A549 (cell line): Measurements from ENCODE around the gene DNM1. TPM values are rescaled to one million over a fixed set of nuclear protein-coding genes. Genes with fewer than 3 reads are reported as not detected.

Experiments used
- CBX8 ChIP-seq: fragments of 200-600 bp; sonication (generic); IDR thresholded peaks from 2 replicates; pipeline ENCODE4 v1.6.1; 2016
- CEBPB ChIP-seq, 2 experiments: fragments of >200 bp in 1 of 2; sonication (Bioruptor Twin) in 1 of 2; formaldehyde crosslinking in 1 of 2; IDR thresholded peaks; 2 replicates each; pipeline ENCODE4 v1.6.1; 2012 to 2016
- CHD2 ChIP-seq: fragments of 150-350 bp; IDR thresholded peaks from 2 replicates; pipeline ENCODE4 v1.6.1; 2014; ENCODE audit warnings: low read length; ENCODE audit not compliant: partially characterized antibody
- CHD4 ChIP-seq: fragments of 200-600 bp; sonication (generic); IDR thresholded peaks from 2 replicates; pipeline ENCODE4 v1.6.1; 2016; ENCODE audit warnings: antibody characterized with exemption, mild to moderate bottlenecking, borderline replicate concordance
- ELK1 ChIP-seq: fragments of 150-350 bp; IDR thresholded peaks from 2 replicates; pipeline ENCODE4 v1.6.1; 2014; ENCODE audit warnings: low read depth, mild to moderate bottlenecking, low read length
- EP300 ChIP-seq, 2 experiments: fragments of >200 bp; sonication (Bioruptor Twin); formaldehyde crosslinking; IDR thresholded peaks; 2 replicates in 1 of 2; 3 replicates in 1 of 2; pipeline ENCODE4 v1.6.1; 2016 to 2017
- FOSB ChIP-seq: fragments of 250-450 bp; sonication (Bioruptor Pico); IDR thresholded peaks from 2 replicates; pipeline ENCODE4 v1.5.0; 2020; ENCODE audit warnings: mild to moderate bottlenecking, moderate library complexity
- FOXS1 ChIP-seq: fragments of 250-450 bp; sonication (Bioruptor Pico); IDR thresholded peaks from 2 replicates; pipeline ENCODE4 v1.5.0; 2020; ENCODE audit warnings: mild to moderate bottlenecking, moderate library complexity
- GATA3 ChIP-seq: IDR thresholded peaks from 2 replicates; pipeline ENCODE4 v1.6.1; 2012; ENCODE audit warnings: borderline replicate concordance
- HDAC2 ChIP-seq: fragments of 200-600 bp; sonication (generic); IDR thresholded peaks from 2 replicates; pipeline ENCODE4 v1.6.1; 2016
- HMGXB4 ChIP-seq: fragments of 250-450 bp; sonication (Bioruptor Pico); IDR thresholded peaks from 2 replicates; pipeline ENCODE4 v1.5.0; 2021; ENCODE audit warnings: mild to moderate bottlenecking, moderate library complexity, borderline replicate concordance
- HOXB13 ChIP-seq: fragments of 250-450 bp; sonication (Bioruptor Pico); IDR thresholded peaks from 2 replicates; pipeline ENCODE4 v1.5.0; 2020; ENCODE audit warnings: low read depth, mild to moderate bottlenecking, moderate library complexity
- MAFK ChIP-seq: fragments of 450-650 bp; IDR thresholded peaks from 2 replicates; pipeline ENCODE4 v1.6.1; 2014; ENCODE audit not compliant: partially characterized antibody
- MYC ChIP-seq: IDR thresholded peaks from 2 replicates; pipeline ENCODE4 v1.6.1; 2012; ENCODE audit warnings: mild to moderate bottlenecking, inconsistent platforms, low read length, improper control_type of control experiment, borderline replicate concordance
- NFE2L2 ChIP-seq: fragments of 150-350 bp; conservative IDR thresholded peaks from 2 replicates; pipeline ENCODE4 v1.6.1; 2014; ENCODE audit warnings: low read length
- PBX3 ChIP-seq: IDR thresholded peaks from 2 replicates; pipeline ENCODE4 v1.6.1; 2012
- PHF8 ChIP-seq: fragments of 200-600 bp; sonication (generic); IDR thresholded peaks from 2 replicates; pipeline ENCODE4 v1.6.1; 2016; ENCODE audit warnings: low read depth, mild to moderate bottlenecking, antibody characterized with exemption, moderate library complexity, borderline replicate concordance
- RAD21 ChIP-seq, 2 experiments: fragments of >200 bp in 1 of 2; sonication (Bioruptor Twin) in 1 of 2; formaldehyde crosslinking in 1 of 2; IDR thresholded peaks in 1 of 2; conservative IDR thresholded peaks in 1 of 2; 2 replicates in 1 of 2; 3 replicates in 1 of 2; pipeline ENCODE4 v1.6.1; 2012 to 2018; ENCODE audit warnings: inconsistent platforms in 1 of 2
- REST ChIP-seq: fragments of 200-600 bp; sonication (generic); IDR thresholded peaks from 2 replicates; pipeline ENCODE4 v1.6.1; 2016; ENCODE audit warnings: antibody characterized with exemption, mild to moderate bottlenecking, moderate library complexity
- RFX5 ChIP-seq: fragments of 450-650 bp; IDR thresholded peaks from 2 replicates; pipeline ENCODE4 v1.7.1; 2014; ENCODE audit warnings: antibody characterized with exemption, mild to moderate bottlenecking, moderate library complexity
- RNF2 ChIP-seq: fragments of 200-600 bp; sonication (generic); IDR thresholded peaks from 2 replicates; pipeline ENCODE4 v1.6.1; 2016; ENCODE audit warnings: low read depth, mild to moderate bottlenecking, antibody characterized with exemption, moderate library complexity, borderline replicate concordance
- SMC3 ChIP-seq: fragments of >200 bp; sonication (Bioruptor Twin); formaldehyde crosslinking; IDR thresholded peaks from 3 replicates; pipeline ENCODE4 v1.6.1; 2018; ENCODE audit warnings: inconsistent platforms
- ZNF302 ChIP-seq: fragments of 250-450 bp; sonication (Bioruptor Pico); IDR thresholded peaks from 2 replicates; pipeline ENCODE4 v1.9.0; 2021; ENCODE audit warnings: inconsistent platforms, mild to moderate bottlenecking, moderate library complexity
- polyA plus RNA-seq, 4 experiments: library from polyadenylated mRNA; depleted of rRNA in 3 of 4; stranded (reverse); fragments of >200 nt; fragmentation: RNase III in 1 of 4; extraction: RNeasy Plus Mini Kit Qiagen cat#74134 plus additional on column Dnase treatment in 1 of 4; gene quantifications; 2 replicates in 3 of 4; 3 replicates in 1 of 4; pipeline ENCODE4 v1.2.3, GENCODE V29; 2011 to 2017
- TF ChIP-seq, protein P1 (sequence below): fragments of >200 bp; sonication (Bioruptor Twin); formaldehyde crosslinking; IDR thresholded peaks from 3 replicates; pipeline ENCODE4 v1.6.1; 2016
- TF ChIP-seq, protein P2 (sequence below): IDR thresholded peaks from 2 replicates; pipeline ENCODE4 v1.6.1; 2012; ENCODE audit warnings: low read depth, borderline replicate concordance
- TF ChIP-seq, protein P3 (sequence below): IDR thresholded peaks from 2 replicates; pipeline ENCODE4 v1.6.1; 2012
- TF ChIP-seq, protein P4 (sequence below): fragments of 250-450 bp; sonication (Bioruptor Pico); IDR thresholded peaks from 2 replicates; pipeline ENCODE4 v1.5.0; 2020; ENCODE audit warnings: low read depth, mild to moderate bottlenecking, moderate library complexity

The DNM1 gene
- polyA plus RNA-seq, 2 of the 4 experiments (the other 2 are of a cell fraction): 60.2 to 139 TPM

DNA sequence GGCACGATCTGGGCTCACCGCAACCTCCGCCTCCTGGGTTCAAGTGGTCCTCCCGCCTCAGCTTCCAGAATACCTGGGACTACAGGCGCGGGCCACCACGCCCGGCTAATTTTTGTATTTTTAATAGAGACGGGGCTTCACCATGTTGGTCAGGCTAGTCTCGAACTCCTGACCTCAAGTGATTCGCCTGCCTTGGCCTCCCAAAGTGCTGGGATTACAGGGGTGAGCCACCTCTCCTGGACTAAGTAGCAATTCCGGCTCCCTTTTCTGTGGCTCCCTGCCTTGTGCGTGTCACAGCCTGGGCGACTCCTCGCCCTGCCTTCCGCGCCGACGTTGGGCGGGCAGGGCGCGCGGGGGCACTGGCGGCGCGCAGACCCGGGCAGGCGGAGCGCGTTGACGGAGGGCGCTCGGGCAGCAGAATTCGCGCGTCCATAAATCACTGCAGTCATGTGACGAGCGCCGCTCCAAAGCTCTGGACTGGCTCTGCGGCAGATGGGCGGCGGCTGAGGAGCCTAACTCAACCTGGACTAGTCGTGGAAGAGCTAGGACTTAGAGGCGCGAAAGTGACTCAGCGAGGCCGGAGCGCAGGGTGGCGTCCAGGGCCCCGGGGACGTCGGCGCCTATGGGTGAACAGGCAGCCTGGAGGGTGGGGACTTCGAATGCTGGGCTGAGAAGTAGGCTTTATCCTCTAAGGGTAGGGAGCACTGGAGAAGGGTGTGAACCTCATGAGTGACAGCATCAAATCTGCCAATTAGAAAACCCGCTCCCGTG, 10.4 kb upstream of the DNM1 start (continued):
- TF ChIP-seq NFE2L2: no peak
- TF ChIP-seq MYC: no peak
- TF ChIP-seq CEBPB (IDR thresholded peaks at IDR 0.05): no peak
- TF ChIP-seq, protein P1, sequence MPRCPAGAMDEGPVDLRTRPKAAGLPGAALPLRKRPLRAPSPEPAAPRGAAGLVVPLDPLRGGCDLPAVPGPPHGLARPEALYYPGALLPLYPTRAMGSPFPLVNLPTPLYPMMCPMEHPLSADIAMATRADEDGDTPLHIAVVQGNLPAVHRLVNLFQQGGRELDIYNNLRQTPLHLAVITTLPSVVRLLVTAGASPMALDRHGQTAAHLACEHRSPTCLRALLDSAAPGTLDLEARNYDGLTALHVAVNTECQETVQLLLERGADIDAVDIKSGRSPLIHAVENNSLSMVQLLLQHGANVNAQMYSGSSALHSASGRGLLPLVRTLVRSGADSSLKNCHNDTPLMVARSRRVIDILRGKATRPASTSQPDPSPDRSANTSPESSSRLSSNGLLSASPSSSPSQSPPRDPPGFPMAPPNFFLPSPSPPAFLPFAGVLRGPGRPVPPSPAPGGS: no peak
- TF ChIP-seq RAD21 (conservative IDR thresholded peaks at IDR 0.05 in 1 of 2, IDR thresholded peaks at IDR 0.05 in 1 of 2): peak; percentile 15 to 49; a peak in 4 of 5 replicates
- no peak for TF ChIP-seq RFX5
- TF ChIP-seq, protein P2, sequence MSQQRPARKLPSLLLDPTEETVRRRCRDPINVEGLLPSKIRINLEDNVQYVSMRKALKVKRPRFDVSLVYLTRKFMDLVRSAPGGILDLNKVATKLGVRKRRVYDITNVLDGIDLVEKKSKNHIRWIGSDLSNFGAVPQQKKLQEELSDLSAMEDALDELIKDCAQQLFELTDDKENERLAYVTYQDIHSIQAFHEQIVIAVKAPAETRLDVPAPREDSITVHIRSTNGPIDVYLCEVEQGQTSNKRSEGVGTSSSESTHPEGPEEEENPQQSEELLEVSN: peak; percentile 92
- no peak for TF ChIP-seq FOXS1 (CRISPR knock-in tag)
- peak; percentile 46 for TF ChIP-seq GATA3
- no peak for TF ChIP-seq ZNF302 (CRISPR knock-in tag)
- no peak for TF ChIP-seq CHD2
- peak; percentile 70 for TF ChIP-seq MAFK
- no peak for TF ChIP-seq PHF8
- TF ChIP-seq HDAC2: no peak
- no peak for TF ChIP-seq CBX8
- no peak for TF ChIP-seq FOSB (CRISPR knock-in tag)
- no peak for TF ChIP-seq REST
- TF ChIP-seq SMC3: no peak
- no peak for TF ChIP-seq EP300 (IDR thresholded peaks at IDR 0.05)
- no peak for TF ChIP-seq HMGXB4 (CRISPR knock-in tag)
- TF ChIP-seq, protein P3, sequence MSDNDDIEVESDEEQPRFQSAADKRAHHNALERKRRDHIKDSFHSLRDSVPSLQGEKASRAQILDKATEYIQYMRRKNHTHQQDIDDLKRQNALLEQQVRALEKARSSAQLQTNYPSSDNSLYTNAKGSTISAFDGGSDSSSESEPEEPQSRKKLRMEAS: peak; percentile 96
- TF ChIP-seq, protein P4, sequence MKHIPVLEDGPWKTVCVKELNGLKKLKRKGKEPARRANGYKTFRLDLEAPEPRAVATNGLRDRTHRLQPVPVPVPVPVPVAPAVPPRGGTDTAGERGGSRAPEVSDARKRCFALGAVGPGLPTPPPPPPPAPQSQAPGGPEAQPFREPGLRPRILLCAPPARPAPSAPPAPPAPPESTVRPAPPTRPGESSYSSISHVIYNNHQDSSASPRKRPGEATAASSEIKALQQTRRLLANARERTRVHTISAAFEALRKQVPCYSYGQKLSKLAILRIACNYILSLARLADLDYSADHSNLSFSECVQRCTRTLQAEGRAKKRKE (CRISPR knock-in tag): 0 out of 2 replicates have a peak, but pooled peaks have one; percentile 13
- no peak for TF ChIP-seq RNF2
- no peak for TF ChIP-seq CHD4
- no peak for TF ChIP-seq ELK1
- no peak for TF ChIP-seq PBX3
- no peak for TF ChIP-seq HOXB13 (CRISPR knock-in tag)
